Measurements from ENCODE around the gene C1orf53.

DNA sequence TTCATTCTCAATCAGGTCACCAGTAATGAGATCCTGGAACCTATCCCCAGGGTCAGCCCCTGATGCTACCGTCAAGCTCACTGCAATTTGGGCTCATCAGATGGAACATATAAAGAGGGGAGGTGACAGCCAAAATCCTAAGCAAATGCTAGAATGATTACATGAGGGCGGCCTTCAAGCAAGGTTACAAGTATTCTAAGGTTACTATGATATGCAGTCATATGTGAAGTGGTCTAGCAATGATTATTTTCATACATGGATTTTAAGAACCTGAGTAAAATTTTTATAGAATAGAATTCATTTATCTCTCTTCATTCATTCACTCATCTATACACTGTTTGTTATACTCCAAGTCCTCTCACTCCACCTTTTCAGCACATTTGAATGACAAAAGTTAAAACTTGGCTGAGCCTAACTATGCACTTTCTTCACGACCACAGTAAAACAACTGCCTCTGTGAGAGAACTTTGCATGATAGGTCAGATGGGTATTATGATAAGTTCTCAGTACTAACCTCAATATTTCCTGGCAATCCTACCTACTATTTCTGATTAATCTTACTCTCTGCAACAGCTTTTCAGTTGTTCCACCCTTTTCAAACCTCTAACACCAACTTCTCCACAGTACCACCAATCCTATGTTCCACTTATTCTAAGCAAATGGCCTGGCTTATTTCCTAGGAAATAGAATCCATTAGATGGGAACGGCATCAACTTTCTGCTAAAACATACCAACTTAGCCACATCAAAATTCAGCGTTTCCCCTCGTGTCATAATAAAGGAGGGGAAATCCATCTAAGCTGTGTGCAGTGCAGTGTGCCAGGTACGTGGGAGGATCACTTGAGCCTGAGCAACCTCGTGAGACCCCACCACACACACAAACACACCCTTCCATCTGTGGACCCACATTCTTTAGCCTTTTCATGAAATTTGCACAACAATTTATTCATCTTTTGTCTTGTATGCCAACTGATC, 46.8 kb downstream of the C1orf53 start:
- TF ChIP-seq, protein P1, sequence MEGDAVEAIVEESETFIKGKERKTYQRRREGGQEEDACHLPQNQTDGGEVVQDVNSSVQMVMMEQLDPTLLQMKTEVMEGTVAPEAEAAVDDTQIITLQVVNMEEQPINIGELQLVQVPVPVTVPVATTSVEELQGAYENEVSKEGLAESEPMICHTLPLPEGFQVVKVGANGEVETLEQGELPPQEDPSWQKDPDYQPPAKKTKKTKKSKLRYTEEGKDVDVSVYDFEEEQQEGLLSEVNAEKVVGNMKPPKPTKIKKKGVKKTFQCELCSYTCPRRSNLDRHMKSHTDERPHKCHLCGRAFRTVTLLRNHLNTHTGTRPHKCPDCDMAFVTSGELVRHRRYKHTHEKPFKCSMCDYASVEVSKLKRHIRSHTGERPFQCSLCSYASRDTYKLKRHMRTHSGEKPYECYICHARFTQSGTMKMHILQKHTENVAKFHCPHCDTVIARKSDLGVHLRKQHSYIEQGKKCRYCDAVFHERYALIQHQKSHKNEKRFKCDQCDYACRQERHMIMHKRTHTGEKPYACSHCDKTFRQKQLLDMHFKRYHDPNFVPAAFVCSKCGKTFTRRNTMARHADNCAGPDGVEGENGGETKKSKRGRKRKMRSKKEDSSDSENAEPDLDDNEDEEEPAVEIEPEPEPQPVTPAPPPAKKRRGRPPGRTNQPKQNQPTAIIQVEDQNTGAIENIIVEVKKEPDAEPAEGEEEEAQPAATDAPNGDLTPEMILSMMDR (IDR thresholded peaks at IDR 0.05), result no peak
- no peak for TF ChIP-seq EP300 (IDR thresholded peaks at IDR 0.05; ENCODE audit: low read depth)
